HG03196 (cell line): ENCODE data around the gene CCDC197.

Experiments used
- ATAC-seq: cut with Tn5 transposase; IDR thresholded peaks from one replicate; pipeline ENCODE4 v1.9.1; 2021; ENCODE audit not compliant: unreplicated experiment

CCDC197 gene

DNA sequence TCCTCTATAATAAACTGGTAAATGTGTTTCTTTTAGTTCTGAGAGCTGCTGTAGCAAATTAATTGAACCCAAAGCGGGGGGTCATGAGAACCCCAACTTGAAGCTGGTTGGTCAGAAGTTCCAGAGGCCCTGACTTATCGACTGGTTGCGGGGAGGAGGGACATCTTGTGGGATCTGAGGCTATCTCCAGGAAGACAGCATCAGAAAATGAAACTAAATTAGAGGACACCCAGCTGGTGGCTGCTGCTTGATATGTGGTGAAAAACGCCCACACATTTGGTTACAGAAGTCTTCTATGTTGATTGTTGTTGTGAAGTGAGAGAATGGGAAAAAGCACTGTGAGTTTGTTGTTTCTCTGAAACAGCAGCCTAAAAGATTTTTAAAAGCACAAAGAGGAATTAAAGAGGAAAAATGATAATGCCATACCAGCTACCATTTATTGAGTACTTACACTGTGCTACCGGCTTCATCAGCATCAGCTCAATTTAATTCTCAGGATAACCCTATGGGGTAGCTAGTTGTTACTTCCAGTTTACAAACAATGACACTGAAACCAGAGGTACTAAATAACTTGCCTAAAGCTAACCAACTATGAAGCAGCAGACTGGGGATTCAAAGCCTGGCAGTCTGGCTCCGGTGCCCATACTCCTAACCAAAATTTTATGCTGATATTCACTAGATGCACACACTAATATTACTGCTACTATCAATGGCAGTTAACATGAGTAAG, 59.6 kb downstream of the CCDC197 start:
- ATAC-seq, result peak; percentile 63

- no peak for ATAC-seq
Observed at GRCh38 chr14:94058128-94058673, 61.1 kb downstream of the CCDC197 start.
